GM21423 (cell line): ENCODE results near the gene INPP5K.
A peak's percentile ranks its signal among the peaks of the same experiment; 100 is the strongest.
"Not testable (repeated sequence)": the region's sequence is repeated elsewhere in the genome, so short reads cannot be mapped to it uniquely, and the experiment has no call there.

Source experiments
- ATAC-seq: cut with Tn5 transposase; IDR thresholded peaks from one replicate; pipeline ENCODE4 v1.9.1; 2021; ENCODE audit warnings: mild to moderate bottlenecking, moderate library complexity; ENCODE audit not compliant: unreplicated experiment

INPP5K gene

GRCh38 chr17:1516388-1517161 is at the start of gene INPP5K:
INPP5K (minus strand) TSS chr17:1516612; CDS start chr17:1516499, 113 bp downstream.
- ATAC-seq, result peak; percentile 88

GRCh38 chr17:1565877-1566276 is 49.5 kb upstream of the INPP5K start:
- no peak for ATAC-seq

GRCh38 chr17:1563786-1564613 is 47.6 kb upstream of the INPP5K start:
- no peak for ATAC-seq

GRCh38 chr17:1563471-1563785 is 47.0 kb upstream of the INPP5K start:
- ATAC-seq, result not testable (repeated sequence)

- ATAC-seq, result peak; percentile 38
Observed at GRCh38 chr17:1562176-1562643, 45.8 kb upstream of the INPP5K start.

GRCh38 chr17:1561420-1562175 is 45.2 kb upstream of the INPP5K start:
- ATAC-seq, result peak; percentile 15

GRCh38 chr17:1560858-1561355 is 44.5 kb upstream of the INPP5K start:
- ATAC-seq, result no peak

- no peak for ATAC-seq
Observed at GRCh38 chr17:1560101-1560857, 43.9 kb upstream of the INPP5K start.

GRCh38 chr17:1559047-1560043 is 42.9 kb upstream of the INPP5K start:
- no peak for ATAC-seq

- no peak for ATAC-seq
Observed at GRCh38 chr17:1558401-1558800, 42.0 kb upstream of the INPP5K start.

- no peak for ATAC-seq
Observed at GRCh38 chr17:1557355-1558095, 41.1 kb upstream of the INPP5K start.

GRCh38 chr17:1555651-1556471 is 39.4 kb upstream of the INPP5K start:
- ATAC-seq, result peak; percentile 44

GRCh38 chr17:1554751-1555540 is 38.5 kb upstream of the INPP5K start:
- no peak for ATAC-seq

GRCh38 chr17:1553354-1554266 is 37.2 kb upstream of the INPP5K start:
- no peak for ATAC-seq

- no peak for ATAC-seq
Observed at GRCh38 chr17:1552932-1553331, 36.5 kb upstream of the INPP5K start.

- ATAC-seq, result no peak
Observed at GRCh38 chr17:1551741-1552140, 35.3 kb upstream of the INPP5K start.
